GM19043 (cell line): ENCODE data around the gene ANGPTL3.
"Not testable (repeated sequence)": the region's sequence is repeated elsewhere in the genome, so short reads cannot be mapped to it uniquely, and the experiment has no call there.

Experiments used
- ATAC-seq: cut with Tn5 transposase; IDR thresholded peaks from one replicate; pipeline ENCODE4 v1.9.1; 2021; ENCODE audit warnings: low read depth; ENCODE audit not compliant: unreplicated experiment

Gene ANGPTL3

GRCh38 chr1:62597281-62597680 is at the start of gene ANGPTL3:
TSS of gene ANGPTL3 (plus strand) at chr1:62597520. CDS start at chr1:62597567, 47 bp downstream.
- no peak for ATAC-seq

DNA sequence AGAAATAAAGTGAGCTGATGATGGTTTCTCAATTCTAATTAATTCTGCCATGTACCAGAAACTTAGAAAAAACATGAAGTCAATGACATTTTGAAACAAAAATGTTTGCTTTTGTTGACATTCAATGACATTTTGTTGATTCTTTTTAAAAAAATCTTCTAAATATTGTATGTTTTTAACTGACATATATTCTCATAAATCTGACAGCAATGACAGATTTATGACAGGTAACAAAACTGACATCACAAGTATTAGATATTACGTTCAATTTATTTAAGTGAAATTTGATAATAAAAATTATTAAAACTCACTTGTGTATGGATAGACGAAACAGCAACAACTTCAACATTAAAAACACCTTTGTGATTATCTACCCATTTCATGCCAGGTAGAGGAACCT is 36.0 kb upstream of the ANGPTL3 start:
- ATAC-seq: no peak

DNA sequence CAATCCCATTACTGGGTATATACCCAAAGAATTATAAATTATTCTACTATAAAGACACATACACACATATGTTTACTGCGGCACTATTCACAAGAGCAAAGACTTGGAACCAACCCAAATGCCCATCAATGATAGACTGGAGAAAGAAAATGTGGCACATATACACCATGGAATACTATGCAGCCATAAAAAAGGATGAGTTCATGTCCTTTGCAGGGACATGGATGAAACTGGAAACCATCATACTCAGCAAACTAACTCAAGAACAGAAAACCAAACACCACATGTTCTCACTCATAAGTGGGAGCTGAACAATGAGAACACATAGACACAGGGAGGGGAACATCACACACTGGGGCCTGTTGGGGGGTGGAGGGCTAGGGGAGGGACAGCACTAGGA is 30.1 kb upstream of the ANGPTL3 start:
- not testable (repeated sequence) for ATAC-seq

GRCh38 chr1:62567926-62568325 is 29.4 kb upstream of the ANGPTL3 start:
- not testable (repeated sequence) for ATAC-seq

DNA sequence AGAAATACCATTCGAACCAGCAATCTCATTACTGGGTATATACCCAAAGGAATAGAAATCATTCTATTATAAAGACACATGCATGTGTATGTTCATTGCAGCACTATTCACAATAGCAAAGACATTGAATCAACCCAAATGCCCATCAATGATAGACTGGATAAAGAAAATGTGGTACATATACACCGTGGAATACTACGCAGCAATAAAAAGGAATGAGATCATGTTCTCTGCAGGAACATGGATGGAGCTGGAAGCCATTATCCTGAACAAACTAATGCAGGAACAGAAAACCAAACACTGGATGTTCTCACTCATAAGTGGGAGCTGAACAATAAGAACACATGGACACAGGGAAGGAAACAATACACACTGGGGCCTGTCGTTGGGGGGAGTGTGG is 25.8 kb upstream of the ANGPTL3 start:
- ATAC-seq: not testable (repeated sequence)

DNA sequence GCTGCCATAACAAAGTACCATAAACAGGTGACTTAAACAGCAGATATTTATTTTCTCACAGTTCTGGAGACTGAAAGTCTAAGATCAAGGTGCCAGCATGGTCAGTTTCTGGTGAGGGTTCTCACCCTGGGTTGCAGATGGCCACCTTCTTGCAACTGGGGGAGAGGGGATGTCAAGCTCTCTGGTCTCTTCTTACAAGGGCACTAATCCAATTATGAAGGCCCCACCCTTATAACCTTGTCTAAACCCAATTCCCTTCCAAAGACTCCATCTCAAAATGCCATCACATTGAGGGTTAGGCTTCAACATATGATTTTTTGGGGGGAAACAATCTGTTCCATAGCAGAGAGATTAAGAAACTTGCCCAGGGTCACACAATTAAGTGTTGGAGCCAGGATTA is 24.8 kb upstream of the ANGPTL3 start:
- ATAC-seq: no peak

DNA sequence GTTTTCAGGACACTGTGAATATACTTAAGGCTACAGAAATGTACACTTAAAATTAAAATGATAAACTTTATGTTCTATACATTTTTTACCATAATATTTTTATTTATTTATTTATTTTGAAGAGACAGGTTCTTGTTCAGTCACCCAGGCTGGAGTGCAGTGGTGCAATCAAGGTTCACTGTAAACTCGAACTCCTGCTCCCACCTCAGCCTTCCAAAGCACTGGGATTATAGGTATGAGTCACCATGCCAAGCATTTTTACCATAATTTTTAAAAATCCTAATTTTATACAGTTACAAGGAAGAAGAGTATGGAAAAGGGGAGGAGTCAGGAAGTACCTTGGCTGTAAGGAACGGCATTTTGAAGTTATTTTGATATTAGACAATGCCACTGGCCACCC is 23.6 kb upstream of the ANGPTL3 start:
- no peak for ATAC-seq

- no peak for ATAC-seq
Measured at GRCh38 chr1:62585469-62586155, 11.7 kb upstream of the ANGPTL3 start.

GRCh38 chr1:62588000-62588399 is 9.3 kb upstream of the ANGPTL3 start:
- no peak for ATAC-seq

DNA sequence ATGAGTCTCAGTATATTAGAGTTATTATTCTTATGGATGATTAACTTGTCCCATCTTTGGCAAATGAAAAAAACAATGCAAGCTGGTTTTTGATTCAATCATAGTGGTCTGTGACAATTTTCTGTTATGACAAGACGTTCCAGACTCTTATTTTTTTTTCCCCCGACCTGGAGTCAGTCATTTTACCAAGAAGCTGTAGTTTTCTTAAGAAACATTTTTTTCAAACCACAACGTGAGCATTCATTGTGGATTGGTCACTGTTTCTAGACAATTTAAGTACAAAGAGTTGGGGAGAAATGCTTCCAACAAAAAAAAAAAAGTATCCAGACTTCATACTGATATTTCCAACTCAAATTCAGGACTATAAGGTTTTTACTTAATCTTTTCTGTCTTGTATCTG is 8.0 kb upstream of the ANGPTL3 start:
- ATAC-seq: no peak

- no peak for ATAC-seq
Measured at GRCh38 chr1:62590255-62590969, 6.9 kb upstream of the ANGPTL3 start.

- ATAC-seq: no peak
Measured at GRCh38 chr1:62590970-62591368, 6.4 kb upstream of the ANGPTL3 start.

DNA sequence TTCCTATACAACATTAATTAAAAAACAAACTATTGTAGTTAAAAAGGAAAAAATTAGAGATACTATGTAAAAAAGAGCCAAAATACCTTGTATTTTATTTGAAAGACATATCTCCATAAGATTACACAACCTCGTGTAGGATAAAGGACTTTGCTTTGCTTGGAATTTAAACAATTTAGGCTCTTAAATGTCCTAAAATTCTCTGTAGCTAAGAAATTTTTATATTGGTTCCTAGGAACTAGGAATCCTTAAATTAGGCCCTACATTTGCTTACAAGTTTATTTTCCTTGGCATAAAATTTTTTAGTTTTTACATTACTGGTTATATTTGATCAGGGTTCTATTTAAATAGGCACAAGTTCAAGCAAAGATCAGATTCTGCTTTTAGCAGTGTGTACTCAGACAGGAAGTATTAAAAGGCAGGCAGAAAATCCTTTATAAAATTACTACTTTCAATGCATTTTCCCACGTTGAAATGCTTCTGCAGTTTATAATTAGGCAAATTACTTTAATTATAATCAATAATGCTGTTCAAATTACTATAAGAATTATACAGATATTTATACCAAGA is 3.4 kb upstream of the ANGPTL3 start:
- ATAC-seq: no peak

GRCh38 chr1:62595647-62596046 is 1.7 kb upstream of the ANGPTL3 start:
- no peak for ATAC-seq

GRCh38 chr1:62599044-62599443 is 1.7 kb downstream of the ANGPTL3 start:
- ATAC-seq: no peak

GRCh38 chr1:62601457-62601856 is 4.1 kb downstream of the ANGPTL3 start:
- no peak for ATAC-seq

DNA sequence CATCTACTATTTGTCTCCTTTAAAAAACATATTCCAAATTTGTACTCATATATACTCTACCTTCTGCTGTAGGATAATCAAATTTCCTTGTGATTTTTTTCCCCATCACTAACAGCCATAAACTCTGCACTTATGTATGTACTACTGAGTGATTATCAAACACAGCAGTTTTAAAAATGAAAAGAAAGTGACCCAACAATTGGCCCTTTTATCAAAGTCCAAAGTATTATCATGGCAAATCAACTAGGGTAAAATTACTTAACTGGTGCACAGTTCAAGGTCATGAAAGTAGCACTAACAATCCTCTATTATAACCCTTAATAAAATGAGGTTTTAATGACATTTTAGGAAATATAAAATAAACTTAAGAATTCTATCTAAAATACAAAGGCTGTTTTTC is 11.6 kb downstream of the ANGPTL3 start:
- ATAC-seq: no peak

GRCh38 chr1:62610588-62610987 is 13.3 kb downstream of the ANGPTL3 start:
- not testable (repeated sequence) for ATAC-seq

- ATAC-seq: no peak
Measured at GRCh38 chr1:62612770-62613169, 15.4 kb downstream of the ANGPTL3 start.

GRCh38 chr1:62613325-62613727 is 16.0 kb downstream of the ANGPTL3 start:
- ATAC-seq: peak; percentile 94

DNA sequence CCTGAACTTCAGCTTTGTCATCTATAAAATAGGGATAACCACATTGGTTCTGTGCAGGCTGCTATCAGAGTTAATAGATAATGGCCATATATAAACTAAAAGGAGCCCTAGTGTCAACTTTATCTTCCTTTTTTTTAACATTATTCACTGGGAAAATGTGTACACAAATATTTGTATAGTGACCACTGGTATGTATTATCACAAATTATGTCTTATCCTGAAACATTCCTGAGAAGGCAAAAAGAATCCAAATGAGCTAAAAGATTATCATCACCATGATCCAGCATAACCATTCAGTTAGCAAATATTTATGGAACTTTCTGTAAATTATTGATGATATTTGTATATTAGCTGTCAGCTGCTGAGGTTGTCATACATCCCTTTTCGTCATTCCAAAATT is 16.6 kb downstream of the ANGPTL3 start:
- no peak for ATAC-seq

DNA sequence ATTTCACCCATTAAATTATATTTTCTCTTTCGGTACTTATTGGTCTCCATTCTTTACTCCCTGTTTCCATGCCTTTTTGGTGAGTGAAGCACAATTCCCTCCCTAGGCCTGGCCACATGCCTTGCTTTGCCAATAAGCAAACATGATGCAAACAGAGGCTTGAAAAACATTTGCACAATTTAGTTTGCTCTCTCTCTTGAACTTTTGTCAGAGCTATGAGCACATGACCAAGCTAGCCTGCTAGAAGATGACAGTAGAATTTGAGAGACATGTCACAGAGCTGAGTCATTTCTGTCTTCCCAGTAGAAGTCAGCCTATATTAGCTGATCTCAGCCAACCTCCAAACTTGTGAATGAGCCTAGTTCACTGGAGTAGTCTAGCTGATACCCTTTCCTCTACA is 24.6 kb downstream of the ANGPTL3 start:
- ATAC-seq: peak; percentile 97
